A549 (cell line): ENCODE measurements around the gene PTPN4.

ENCODE experiments used
- BHLHE40 ChIP-seq: IDR thresholded peaks from 2 replicates; pipeline ENCODE4 v1.6.1; 2012; ENCODE audit warnings: low read depth, low read length, inconsistent platforms
- CTCF ChIP-seq: fragments of >200 bp; sonication (Bioruptor Twin); formaldehyde crosslinking; IDR thresholded peaks from 3 replicates; pipeline ENCODE4 v1.5.1; 2016

- TF ChIP-seq BHLHE40 (no peak), CTCF (no peak)
These were observed 78.5 kb downstream of the PTPN4 start for GRCh38 chr2:119838179-119838578.
